Measurements from ENCODE around the gene PLEKHN1.
"Not testable (repeated sequence)": the region's sequence is repeated elsewhere in the genome, so short reads cannot be mapped to it uniquely, and the experiment has no call there.

The PLEKHN1 gene

DNA sequence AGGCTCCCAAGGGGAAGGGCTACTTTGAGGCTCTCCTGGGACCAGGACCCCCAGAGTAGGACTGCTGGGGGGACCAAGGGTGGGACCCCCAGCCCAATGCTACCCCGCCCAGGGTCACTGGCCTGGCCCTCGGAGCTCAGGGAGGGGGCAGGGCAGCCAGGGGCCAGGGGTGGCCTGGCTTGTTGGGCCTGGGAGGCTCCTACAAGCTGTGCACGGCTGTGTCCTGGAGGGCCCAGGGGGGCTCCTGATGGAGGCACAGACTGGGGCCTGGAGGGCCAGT is 31.4 kb downstream of the PLEKHN1 start:
- no peak for DNase-seq

DNA sequence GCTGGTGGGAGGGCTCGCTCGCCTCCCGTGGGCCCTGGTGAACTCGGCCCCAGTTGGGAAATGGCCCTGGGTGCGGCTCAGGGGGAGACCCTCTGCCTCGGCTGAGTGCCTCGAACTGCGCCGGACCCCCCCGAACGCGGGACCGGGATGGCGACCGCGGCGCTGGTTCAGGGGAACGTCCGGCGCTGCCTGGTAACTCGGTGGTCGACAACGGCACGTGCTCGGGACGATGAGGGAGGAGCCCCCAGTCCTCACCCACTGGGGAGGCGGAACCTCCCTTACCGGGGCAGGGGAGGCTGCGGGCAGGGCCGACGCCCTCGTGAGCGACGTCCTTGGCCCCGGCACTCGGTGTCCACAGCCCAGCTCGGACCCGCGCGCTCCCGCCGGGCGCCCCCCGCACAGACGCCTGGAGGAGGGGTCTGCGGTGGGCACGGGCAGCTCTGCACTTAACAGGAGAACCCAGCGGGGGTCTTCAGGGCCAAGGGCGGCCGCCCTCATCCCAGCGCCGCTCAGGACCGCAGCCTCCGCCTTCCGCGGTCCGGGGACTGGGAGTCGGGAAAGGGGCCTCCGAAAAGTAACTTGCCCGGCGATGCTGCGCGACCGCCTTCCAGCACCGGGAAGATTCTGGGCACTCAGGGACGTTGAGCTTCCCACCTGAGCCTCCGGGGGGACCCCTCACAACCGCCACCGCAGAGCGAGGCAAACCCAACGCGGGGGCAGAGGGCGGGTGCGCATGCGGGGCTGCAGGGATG is 31.9 kb downstream of the PLEKHN1 start:
- DNase-seq: no peak

DNA sequence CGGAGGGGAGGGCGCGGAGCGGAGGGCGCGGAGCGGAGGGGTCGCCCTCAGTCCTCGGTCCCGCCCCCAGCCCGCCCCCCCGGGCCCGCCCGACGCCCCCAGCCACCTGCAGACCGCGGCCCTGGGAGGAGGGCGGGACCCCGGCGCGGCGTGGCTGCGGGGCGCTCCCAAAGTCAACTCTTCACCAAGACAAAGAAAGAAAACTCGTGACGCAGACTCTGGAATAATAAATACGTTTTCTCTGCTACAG is 32.4 kb downstream of the PLEKHN1 start:
- DNase-seq: no peak

- no peak for DNase-seq
Measured at GRCh38 chr1:998995-999724, 32.9 kb downstream of the PLEKHN1 start.

DNA sequence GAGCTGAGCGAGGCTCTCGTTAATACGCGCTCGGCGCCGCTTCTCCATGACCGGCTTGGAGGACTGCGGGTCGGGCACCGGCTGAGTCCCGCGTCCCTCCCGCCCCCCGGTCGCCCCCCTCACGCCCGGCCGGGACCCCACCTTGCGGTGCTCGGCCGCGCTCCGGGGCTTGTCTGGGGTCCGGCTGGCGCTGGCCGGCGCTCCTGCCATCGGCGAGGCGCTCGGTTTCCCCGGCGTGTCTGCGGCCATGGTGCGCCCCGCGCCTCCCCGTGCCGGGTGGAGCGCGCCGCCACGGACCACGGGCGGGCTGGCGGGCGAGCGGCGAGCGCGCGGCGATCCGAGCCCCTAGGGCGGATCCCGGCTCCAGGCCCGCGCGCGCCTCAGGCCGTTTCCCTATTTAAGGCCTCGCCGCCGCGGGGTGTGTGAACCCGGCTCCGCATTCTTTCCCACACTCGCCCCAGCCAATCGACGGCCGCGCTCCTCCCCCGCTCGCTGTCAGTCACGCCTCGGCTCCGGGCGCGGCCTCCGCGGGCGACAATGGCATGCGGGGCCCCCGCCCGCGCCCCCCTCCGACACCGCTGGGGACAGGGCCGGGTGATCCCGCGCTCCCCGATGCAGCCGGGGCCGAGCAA is 33.6 kb downstream of the PLEKHN1 start, which contains the start of gene HES4:
Gene HES4, minus strand, starts transcription at position 373 of the 632 bp plus-strand sequence. Its CDS starts 124 bp downstream, at position 249.
- peak; percentile 62 for DNase-seq

DNA sequence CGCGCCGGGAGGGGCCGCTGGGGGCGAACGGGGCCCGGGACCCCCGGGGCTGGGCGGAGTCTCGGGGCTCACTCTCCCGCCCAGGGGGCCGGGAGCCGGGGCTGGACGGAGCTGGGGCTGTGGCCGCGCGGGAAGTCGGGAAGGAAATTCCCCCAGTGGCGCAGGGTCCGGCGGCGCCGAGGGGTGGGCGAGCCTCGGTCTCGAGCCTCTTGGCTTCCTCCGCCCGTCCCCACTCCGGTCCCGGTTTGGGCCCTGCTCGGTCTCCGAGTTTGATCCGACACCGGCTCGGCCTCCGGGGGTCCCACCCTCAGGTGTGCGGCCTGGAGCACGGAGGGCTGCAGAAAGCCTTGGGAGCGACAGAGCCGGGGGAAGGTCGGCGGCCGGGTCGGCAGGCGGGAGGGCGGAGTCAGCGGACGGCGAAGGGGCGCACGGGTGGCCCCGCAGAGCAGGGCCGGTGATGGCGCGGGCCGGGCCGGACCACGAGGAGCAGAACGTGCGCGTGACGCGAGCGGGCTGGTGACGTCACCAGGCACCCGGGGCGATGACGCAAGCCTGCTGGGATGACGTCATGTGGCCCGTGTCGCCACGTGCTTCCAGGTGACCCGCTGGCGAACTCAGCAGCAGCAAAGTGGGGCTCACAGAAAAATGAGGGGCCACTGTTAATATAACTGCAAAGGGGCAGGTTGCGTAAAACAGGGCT is 34.2 kb downstream of the PLEKHN1 start:
- DNase-seq: peak; percentile 49

DNA sequence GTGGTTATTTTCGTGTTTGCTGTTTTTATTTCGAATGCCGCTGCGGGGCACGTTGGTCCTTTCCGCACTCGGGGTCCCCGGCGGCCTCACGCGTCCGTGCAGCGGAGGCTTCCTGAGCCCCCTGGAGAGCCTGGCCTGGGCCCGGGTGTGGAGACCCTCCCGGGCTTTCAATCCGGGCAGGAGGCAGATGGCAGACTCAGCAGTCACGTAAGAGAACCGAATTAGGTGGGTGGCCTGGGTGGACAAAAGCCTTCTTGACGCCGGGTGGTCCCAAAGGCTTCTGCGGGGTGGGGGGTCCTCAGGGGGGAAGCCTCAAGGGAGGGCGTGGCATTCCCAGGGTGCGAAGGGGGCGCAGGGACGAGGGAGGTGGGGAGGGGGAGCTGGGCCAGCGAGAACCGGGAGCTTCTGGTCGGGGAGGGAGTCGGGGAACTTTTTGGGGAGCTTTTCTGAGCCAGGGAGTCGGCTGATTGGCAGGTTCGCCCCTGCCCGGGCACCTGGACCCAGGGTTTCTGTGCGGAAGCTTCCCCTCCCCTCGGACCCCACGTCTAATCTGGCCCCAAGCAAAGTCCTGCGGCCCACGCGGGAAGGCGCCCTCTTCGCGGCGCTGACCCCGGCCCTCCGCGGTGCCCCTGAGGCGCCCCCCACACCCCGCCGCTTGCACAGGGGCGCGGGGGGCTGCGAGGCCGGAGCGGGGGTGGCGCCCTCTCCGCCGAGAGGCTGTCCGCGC is 34.9 kb downstream of the PLEKHN1 start:
- no peak for DNase-seq

- no peak for DNase-seq
Measured at GRCh38 chr1:1003618-1004419, 37.5 kb downstream of the PLEKHN1 start.

- no peak for DNase-seq
Measured at GRCh38 chr1:1004420-1004779, 38.1 kb downstream of the PLEKHN1 start.

GRCh38 chr1:1004780-1005697 is 38.8 kb downstream of the PLEKHN1 start:
- no peak for DNase-seq

DNA sequence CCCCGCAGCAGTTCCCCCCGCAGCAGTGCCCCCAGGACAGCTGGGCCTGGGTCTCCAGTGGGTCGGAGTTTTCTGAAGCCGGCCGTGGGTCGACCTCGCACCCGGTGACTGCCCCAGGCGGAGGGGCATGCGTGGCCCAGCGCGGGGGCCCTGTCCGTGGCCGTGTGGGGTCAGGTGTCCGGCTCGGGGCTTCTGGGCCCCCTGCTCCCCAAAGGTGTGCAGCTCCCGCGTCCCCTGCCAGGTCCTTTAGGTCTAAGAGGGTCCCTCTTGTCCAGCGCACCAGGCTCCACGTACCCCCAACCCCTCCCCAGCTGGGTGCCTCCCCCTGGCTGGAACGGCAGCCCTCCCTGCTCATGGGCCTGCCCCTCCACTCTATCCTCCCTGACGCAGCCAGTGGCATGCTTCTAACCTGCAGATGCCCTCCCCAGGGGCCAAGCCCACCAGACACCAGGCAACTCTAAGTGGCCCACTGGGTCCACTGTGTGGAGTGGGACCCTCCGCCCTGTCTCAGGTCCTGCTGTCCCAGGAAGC is 39.6 kb downstream of the PLEKHN1 start:
- DNase-seq: no peak

DNA sequence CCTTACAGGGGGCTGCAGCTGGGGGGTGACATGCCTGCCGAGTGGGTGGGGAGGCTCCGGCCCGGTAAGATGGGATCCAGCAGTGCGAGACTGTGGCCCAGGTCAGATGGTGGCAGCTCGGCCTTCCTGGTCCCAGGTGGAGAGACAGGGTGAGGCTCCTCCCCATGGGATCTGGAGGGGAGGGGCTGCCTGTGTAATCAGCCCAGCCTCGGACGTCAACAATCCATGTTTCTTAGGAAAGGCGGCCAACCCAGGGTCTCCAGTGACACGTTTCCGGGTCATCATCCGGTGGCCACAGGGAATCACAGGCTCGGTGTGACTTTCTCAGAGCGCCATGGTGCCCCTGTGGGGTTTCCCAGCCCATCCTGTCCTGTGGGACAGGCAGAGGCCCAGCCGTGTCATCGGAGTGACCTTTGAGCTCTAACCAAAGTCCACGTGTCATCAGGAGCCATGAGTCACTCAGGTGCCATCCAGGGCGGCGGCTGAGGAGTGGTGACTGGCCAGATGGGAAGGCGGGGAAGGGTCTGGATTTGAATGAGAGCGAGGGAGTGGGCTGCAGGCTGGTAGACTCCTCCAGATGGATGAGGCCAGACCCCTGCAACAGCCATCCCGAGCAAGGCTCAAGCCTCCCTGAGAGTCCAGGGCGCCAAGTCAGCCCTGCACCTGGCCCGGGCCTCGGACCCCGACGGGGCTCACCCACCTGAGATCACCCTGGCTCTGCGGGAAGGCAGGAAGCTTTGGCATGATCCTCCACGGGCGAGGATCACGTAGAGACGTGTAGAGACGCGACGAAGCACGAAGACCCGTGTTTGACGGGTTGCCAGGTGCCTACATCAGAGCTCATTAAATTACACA is 40.2 kb downstream of the PLEKHN1 start:
- no peak for DNase-seq

GRCh38 chr1:1010131-1010530 is 43.8 kb downstream of the PLEKHN1 start:
- DNase-seq: not testable (repeated sequence)

- no peak for DNase-seq
Measured at GRCh38 chr1:1011396-1011949, 45.2 kb downstream of the PLEKHN1 start.

DNA sequence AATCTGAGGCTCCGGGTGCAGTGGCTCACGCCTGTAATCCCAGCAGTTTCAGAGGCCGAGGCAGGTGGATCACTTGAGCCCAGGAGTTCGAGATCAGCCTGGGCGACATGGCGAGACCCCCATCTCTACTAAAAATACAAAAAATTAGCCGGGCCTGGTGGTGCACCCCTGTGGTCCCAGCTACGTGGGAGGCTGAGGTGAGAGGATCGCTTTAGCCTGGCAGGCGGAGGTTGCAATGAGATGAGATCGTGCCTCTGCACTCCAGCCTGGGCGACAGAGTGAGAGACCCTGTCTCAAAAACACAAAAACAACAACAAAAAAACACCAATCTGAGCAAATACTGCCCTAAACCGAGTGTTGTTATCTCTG is 46.4 kb downstream of the PLEKHN1 start:
- not testable (repeated sequence) for DNase-seq

- DNase-seq: peak; percentile 49
Measured at GRCh38 chr1:1013105-1013921, 47.0 kb downstream of the PLEKHN1 start, which contains the start of gene ISG15. ISG15 (plus strand) TSS chr1:1013497; CDS start chr1:1013574, 77 bp downstream.

GRCh38 chr1:1013922-1014648 is 47.8 kb downstream of the PLEKHN1 start:
- DNase-seq: no peak
